IMR-90 (cell line): ENCODE measurements around the gene GPRC5B. TPM values are rescaled to one million over a fixed set of nuclear protein-coding genes. Genes with fewer than 3 reads are reported as not detected.

Source experiments
- ATAC-seq: fragments of 200-7000 bp; cut with Tn5 transposase; 2 replicates; pipeline ENCODE4 v1.9.1; 2020; ENCODE audit warnings: low read depth, mild to moderate bottlenecking, moderate library complexity
- BruUV-seq: library from RNA; stranded (reverse); fragments of 400-500 nt; replicated peaks from 2 replicates; lab custom pipeline; 2021; lab: Mats Ljungman, UMichigan
- CTCF ChIA-PET: fragments of 300-600 bp; formaldehyde crosslinking; extraction: SDS; loops from one replicate; lab custom pipeline; 2021; ENCODE audit warnings: antibody characterized with exemption; lab: Yijun Ruan, JAX
- POLR2A ChIA-PET: fragments of 300-600 bp; sonication (Branson Sonifier 250); formaldehyde crosslinking; loops from one replicate; lab custom pipeline; 2022; ENCODE audit warnings: antibody characterized with exemption; ENCODE audit not compliant: unreplicated experiment; lab: Charles Lee
- DNase-seq: peaks from one replicate; pipeline ENCODE4 v3.0.0; 2013
- H2AFZ ChIP-seq: replicated peaks from 2 replicates; pipeline ENCODE3; 2013; ENCODE audit warnings: low read length, mild to moderate bottlenecking; ENCODE audit not compliant: poor library complexity
- H2AK5ac ChIP-seq: 2 replicates; pipeline ENCODE4 v1.6.1; 2013; ENCODE audit warnings: low read depth, low read length, inconsistent platforms
- H2AK9ac ChIP-seq: replicated peaks from 2 replicates; pipeline ENCODE3; 2013; ENCODE audit warnings: mild to moderate bottlenecking, low read depth, low read length, moderate library complexity; ENCODE audit not compliant: poor library complexity
- H2BK120ac ChIP-seq: 2 replicates; pipeline ENCODE4 v1.6.1; 2013; ENCODE audit warnings: low read depth, low read length, inconsistent platforms
- H2BK15ac ChIP-seq: 3 replicates; pipeline ENCODE4 v1.6.1; 2013; ENCODE audit warnings: low read depth, low read length, inconsistent platforms
- H2BK20ac ChIP-seq: 2 replicates; pipeline ENCODE4 v1.6.1; 2013; ENCODE audit warnings: low read depth, mild to moderate bottlenecking, inconsistent platforms, low read length, moderate library complexity
- H2BK5ac ChIP-seq: 2 replicates; pipeline ENCODE4 v1.6.1; 2013; ENCODE audit warnings: mild to moderate bottlenecking, low read depth, low read length, inconsistent platforms; ENCODE audit not compliant: poor library complexity, severe bottlenecking
- H3K14ac ChIP-seq: replicated peaks from 2 replicates; pipeline ENCODE4 v1.6.1; 2013; ENCODE audit warnings: low read depth, low read length, inconsistent platforms
- H3K18ac ChIP-seq: 2 replicates; pipeline ENCODE4 v1.6.1; 2013; ENCODE audit warnings: low read depth, low read length, control low read depth
- H3K23ac ChIP-seq: 2 replicates; pipeline ENCODE4 v1.6.1; 2013; ENCODE audit warnings: low read depth, low read length, inconsistent platforms
- H3K27ac ChIP-seq: 2 replicates; pipeline ENCODE4 v1.5.1; 2013; ENCODE audit warnings: mild to moderate bottlenecking, control low read depth, low read length; ENCODE audit not compliant: insufficient read depth
- H3K27me3 ChIP-seq: 2 replicates; pipeline ENCODE4 v1.6.1; 2013; ENCODE audit warnings: low read length; ENCODE audit not compliant: control insufficient read depth, insufficient read depth
- H3K36me3 ChIP-seq: 2 replicates; pipeline ENCODE4 v1.6.1; 2013; ENCODE audit warnings: low read length, mixed read lengths; ENCODE audit not compliant: control insufficient read depth, insufficient read depth
- H3K4ac ChIP-seq: 2 replicates; pipeline ENCODE4 v1.6.1; 2013; ENCODE audit warnings: low read depth, low read length, inconsistent platforms
- H3K4me1 ChIP-seq: 2 replicates; pipeline ENCODE4 v1.6.1; 2013; ENCODE audit warnings: low read length, mixed read lengths; ENCODE audit not compliant: control insufficient read depth, insufficient read depth
- H3K4me2 ChIP-seq: 2 replicates; pipeline ENCODE4 v1.6.1; 2013; ENCODE audit warnings: low read depth, mild to moderate bottlenecking, control low read depth, low read length, moderate library complexity
- H3K4me3 ChIP-seq: 2 replicates; pipeline ENCODE4 v1.5.1; 2013; ENCODE audit warnings: low read depth, mild to moderate bottlenecking, control low read depth, low read length, moderate library complexity; ENCODE audit not compliant: insufficient read depth
- H3K56ac ChIP-seq: 2 replicates; pipeline ENCODE4 v1.6.1; 2013; ENCODE audit warnings: low read length, inconsistent platforms; ENCODE audit not compliant: insufficient read depth; ENCODE audit errors: extremely low read depth
- H3K79me1 ChIP-seq, 2 experiments: 2 replicates each; pipeline ENCODE4 v1.6.1; 2013; ENCODE audit warnings: low read length in 2 of 2, inconsistent platforms in 1 of 2, low read depth in 1 of 2
- H3K9ac ChIP-seq: 2 replicates; pipeline ENCODE4 v1.6.1; 2013; ENCODE audit warnings: low read depth, low read length, control low read depth
- H3K9me1 ChIP-seq: 2 replicates; pipeline ENCODE4 v1.6.1; 2013; ENCODE audit warnings: low read length, inconsistent platforms; ENCODE audit not compliant: insufficient read depth
- H3K9me3 ChIP-seq: 2 replicates; pipeline ENCODE4 v1.6.1; 2013; ENCODE audit warnings: low read length; ENCODE audit not compliant: control insufficient read depth, insufficient read depth
- H4K20me1 ChIP-seq: 2 replicates; pipeline ENCODE4 v1.6.1; 2013; ENCODE audit warnings: low read length, inconsistent platforms; ENCODE audit not compliant: insufficient read depth
- H4K5ac ChIP-seq: 2 replicates; pipeline ENCODE4 v1.6.1; 2013; ENCODE audit warnings: mild to moderate bottlenecking, low read depth, low read length, control low read depth
- H4K8ac ChIP-seq, 2 experiments: 2 replicates each; pipeline ENCODE4 v1.6.1; 2013; ENCODE audit warnings: low read depth in 2 of 2, low read length in 2 of 2, control low read depth in 1 of 2, inconsistent platforms in 1 of 2
- H4K91ac ChIP-seq: 2 replicates; pipeline ENCODE4 v1.6.1; 2013; ENCODE audit warnings: low read depth, low read length, inconsistent platforms; ENCODE audit not compliant: insufficient read depth
- BHLHE40 ChIP-seq: fragments of 150-350 bp; IDR thresholded peaks from 2 replicates; pipeline ENCODE4 v1.6.1; 2016; ENCODE audit warnings: mild to moderate bottlenecking, low read depth, low read length
- CEBPB ChIP-seq: IDR thresholded peaks from 2 replicates; pipeline ENCODE4 v1.6.1; 2012; ENCODE audit warnings: low read depth, low read length, improper control_type of control experiment
- CHD1 ChIP-seq: IDR thresholded peaks from 2 replicates; pipeline ENCODE4 v1.6.1; 2012; ENCODE audit warnings: low read depth, low read length, improper control_type of control experiment
- FOS ChIP-seq: fragments of 150-350 bp; IDR thresholded peaks from 2 replicates; pipeline ENCODE4 v1.6.1; 2016; ENCODE audit warnings: low read depth, low read length
- MAFK ChIP-seq: IDR thresholded peaks from 2 replicates; pipeline ENCODE4 v1.6.1; 2012; ENCODE audit warnings: low read depth, low read length, improper control_type of control experiment
- MAZ ChIP-seq: IDR thresholded peaks from 2 replicates; pipeline ENCODE4 v1.6.1; 2012; ENCODE audit warnings: low read depth, mild to moderate bottlenecking, low read length, improper control_type of control experiment, moderate library complexity, borderline replicate concordance
- MXI1 ChIP-seq: IDR thresholded peaks from 2 replicates; pipeline ENCODE4 v1.6.1; 2012; ENCODE audit warnings: low read depth, mild to moderate bottlenecking, low read length, moderate library complexity, borderline replicate concordance
- NFE2L2 ChIP-seq: fragments of 150-350 bp; IDR thresholded peaks from 2 replicates; pipeline ENCODE4 v1.6.1; 2016; ENCODE audit warnings: low read depth, mild to moderate bottlenecking, low read length
- POLR2A ChIP-seq: IDR thresholded peaks from 2 replicates; pipeline ENCODE4 v1.6.1; 2012; ENCODE audit warnings: mild to moderate bottlenecking, low read depth, low read length
- RAD21 ChIP-seq: IDR thresholded peaks from 2 replicates; pipeline ENCODE4 v1.6.1; 2012; ENCODE audit warnings: low read length, improper control_type of control experiment
- RCOR1 ChIP-seq: IDR thresholded peaks from 2 replicates; pipeline ENCODE4 v1.6.1; 2012; ENCODE audit warnings: mild to moderate bottlenecking, low read length, improper control_type of control experiment; ENCODE audit not compliant: insufficient replicate concordance
- RFX5 ChIP-seq: IDR thresholded peaks from 2 replicates; pipeline ENCODE4 v1.8.0; 2012; ENCODE audit warnings: low read depth, mild to moderate bottlenecking, low read length, moderate library complexity
- SMC3 ChIP-seq: fragments of 150-350 bp; IDR thresholded peaks from 2 replicates; pipeline ENCODE4 v1.6.1; 2016; ENCODE audit warnings: low read depth, mild to moderate bottlenecking, antibody characterized with exemption, low read length, moderate library complexity
- WGBS, 2 experiments: methylation state at CpG; one replicate each; pipeline versions ENCODE4 v1.1.5 to v1.1.7; 2013; ENCODE audit warnings: missing lambda C conversion rate in 2 of 2; ENCODE audit not compliant: insufficient read length in 1 of 2; ENCODE audit errors: extremely low coverage in 2 of 2; 5-methylcytosine and 5-hydroxymethylcytosine counted together
- dilution Hi-C: fragments of 300-500 bp; cut with HindIII; formaldehyde crosslinking; loops from one replicate; pipeline ENCODE4 v1.14.3; 2018; ENCODE audit warnings: low sequenced_read_pairs; ENCODE audit not compliant: unreplicated experiment
- in situ Hi-C: fragments of 300-500 bp; cut with MboI; formaldehyde crosslinking; loops from 3 replicates; pipeline ENCODE4 v1.14.3; 2019; ENCODE audit warnings: low sequenced_read_pairs, inconsistent platforms, mixed read lengths
- intact Hi-C: fragments of 100-400 bp; cut with micrococcal nuclease; formaldehyde crosslinking; loops from 2 replicates; pipeline ENCODE4 v1.10.0; 2022
- polyA plus RNA-seq, 3 experiments: library from polyadenylated mRNA; depleted of rRNA; stranded (reverse); fragments of >200 nt; gene quantifications; 2 replicates each; pipeline ENCODE4 v1.2.3, GENCODE V29; 2012; ENCODE audit warnings: low replicate concordance in 1 of 3
- total RNA-seq: library from RNA; depleted of rRNA; stranded (reverse); fragments of >200 nt; gene quantifications from 2 replicates; pipeline ENCODE4 v1.2.3, GENCODE V29; 2012
- TF ChIP-seq, protein P1 (sequence below): conservative IDR thresholded peaks from 2 replicates; pipeline ENCODE4 v1.5.1; 2012; ENCODE audit warnings: mild to moderate bottlenecking, low read depth, low read length, improper control_type of control experiment
- TF ChIP-seq, protein P2 (sequence below): fragments of 150-350 bp; IDR thresholded peaks from 2 replicates; pipeline ENCODE4 v1.6.1; 2016; ENCODE audit warnings: low read depth, mild to moderate bottlenecking, low read length, moderate library complexity, borderline replicate concordance
- TF ChIP-seq, protein P3 (sequence below): fragments of 150-350 bp; IDR thresholded peaks from 2 replicates; pipeline ENCODE4 v1.6.1; 2017; ENCODE audit warnings: mild to moderate bottlenecking, antibody characterized with exemption, low read length, low read depth

The GPRC5B gene
- total and polyA plus RNA-seq, 2 of the 4 experiments (the other 2 are of a cell fraction), result 2.5 to 8.5 TPM

DNA sequence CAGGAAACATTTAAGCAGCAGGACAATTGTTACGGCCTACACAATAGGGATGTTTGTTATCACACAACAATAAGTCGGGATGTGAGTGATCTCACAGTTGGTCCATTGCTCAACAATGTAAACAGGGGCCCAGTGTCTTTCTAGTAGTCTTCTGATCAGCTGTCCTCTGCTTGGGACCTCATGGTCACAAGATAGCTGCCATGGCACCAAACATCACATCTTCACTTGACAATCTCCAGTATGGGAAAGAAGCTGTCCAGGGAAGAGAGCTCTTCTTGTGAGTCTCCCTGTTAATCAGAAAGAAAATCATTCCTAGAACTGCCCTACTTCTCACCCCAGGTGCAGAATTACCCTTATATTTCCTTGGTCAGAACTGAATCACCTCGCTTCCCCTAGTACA, 6.3 kb upstream of the GPRC5B start:
- Histone ChIP-seq H3K23ac (no peak overlapping the region), H2BK120ac (no peak overlapping the region), H2BK20ac (no peak overlapping the region), H2BK15ac (no peak overlapping the region), H3K56ac (no peak overlapping the region), H2BK5ac (no peak overlapping the region), H3K27ac (no peak overlapping the region), H3K4me1 (no peaks in the 10 kb centered on the region), H3K9me3 (peaks cover 2% of the 10 kb centered on the region), H3K18ac (no peak overlapping the region), H3K9me1 (no peaks in the 10 kb centered on the region), H4K91ac (no peak overlapping the region), H3K36me3 (no peaks in the 10 kb centered on the region), H4K8ac (no peak overlapping the region), H3K4ac (no peak overlapping the region), H4K5ac (no peak overlapping the region), H2AK9ac (no peak overlapping the region), H2AK5ac (no peak overlapping the region), H3K4me2 (no peak overlapping the region), H3K27me3 (peaks cover 6% of the 10 kb centered on the region), H3K9ac (no peak overlapping the region), H3K14ac (no peak overlapping the region), H4K20me1 (no peaks in the 10 kb centered on the region), H2AFZ (no peak overlapping the region), H3K4me3 (no peak overlapping the region), H3K79me1 (no peaks in the 10 kb centered on the region)
- CTCF ChIA-PET, result no interaction called here
- no peak for DNase-seq
- in situ Hi-C loops (loop anchor here (25.0 kb wide), 1 partner anchor 779 kb away; the partner anchor contains the start of gene ITPRIPL2), dilution Hi-C loops (loop anchor here (25.0 kb wide), 1 partner anchor 279 kb away; no protein-coding TSS in a partner anchor), intact Hi-C loops (no loop called here)
- no peak for ATAC-seq
- no TSS peak for BruUV-seq
- 60% methylated on average over 1 of the region's 3 CpGs; no CpG with 5 or more reads in 1 of the 2 experiments for WGBS, 2 experiments
- POLR2A ChIA-PET, result no interaction called here
- TF ChIP-seq POLR2A (no peak), MAFK (no peak), NFE2L2 (no peak), RFX5 (no peak), MXI1 (no peak), CHD1 (no peak), MAZ (no peak), BHLHE40 (no peak), RAD21 (no peak), RCOR1 (no peak), FOS (no peak), SMC3 (no peak), CEBPB (no peak)
- TF ChIP-seq, protein P1, sequence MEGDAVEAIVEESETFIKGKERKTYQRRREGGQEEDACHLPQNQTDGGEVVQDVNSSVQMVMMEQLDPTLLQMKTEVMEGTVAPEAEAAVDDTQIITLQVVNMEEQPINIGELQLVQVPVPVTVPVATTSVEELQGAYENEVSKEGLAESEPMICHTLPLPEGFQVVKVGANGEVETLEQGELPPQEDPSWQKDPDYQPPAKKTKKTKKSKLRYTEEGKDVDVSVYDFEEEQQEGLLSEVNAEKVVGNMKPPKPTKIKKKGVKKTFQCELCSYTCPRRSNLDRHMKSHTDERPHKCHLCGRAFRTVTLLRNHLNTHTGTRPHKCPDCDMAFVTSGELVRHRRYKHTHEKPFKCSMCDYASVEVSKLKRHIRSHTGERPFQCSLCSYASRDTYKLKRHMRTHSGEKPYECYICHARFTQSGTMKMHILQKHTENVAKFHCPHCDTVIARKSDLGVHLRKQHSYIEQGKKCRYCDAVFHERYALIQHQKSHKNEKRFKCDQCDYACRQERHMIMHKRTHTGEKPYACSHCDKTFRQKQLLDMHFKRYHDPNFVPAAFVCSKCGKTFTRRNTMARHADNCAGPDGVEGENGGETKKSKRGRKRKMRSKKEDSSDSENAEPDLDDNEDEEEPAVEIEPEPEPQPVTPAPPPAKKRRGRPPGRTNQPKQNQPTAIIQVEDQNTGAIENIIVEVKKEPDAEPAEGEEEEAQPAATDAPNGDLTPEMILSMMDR, result no peak
- TF ChIP-seq, protein P2, sequence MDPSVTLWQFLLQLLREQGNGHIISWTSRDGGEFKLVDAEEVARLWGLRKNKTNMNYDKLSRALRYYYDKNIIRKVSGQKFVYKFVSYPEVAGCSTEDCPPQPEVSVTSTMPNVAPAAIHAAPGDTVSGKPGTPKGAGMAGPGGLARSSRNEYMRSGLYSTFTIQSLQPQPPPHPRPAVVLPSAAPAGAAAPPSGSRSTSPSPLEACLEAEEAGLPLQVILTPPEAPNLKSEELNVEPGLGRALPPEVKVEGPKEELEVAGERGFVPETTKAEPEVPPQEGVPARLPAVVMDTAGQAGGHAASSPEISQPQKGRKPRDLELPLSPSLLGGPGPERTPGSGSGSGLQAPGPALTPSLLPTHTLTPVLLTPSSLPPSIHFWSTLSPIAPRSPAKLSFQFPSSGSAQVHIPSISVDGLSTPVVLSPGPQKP, result no peak
- TF ChIP-seq, protein P3, sequence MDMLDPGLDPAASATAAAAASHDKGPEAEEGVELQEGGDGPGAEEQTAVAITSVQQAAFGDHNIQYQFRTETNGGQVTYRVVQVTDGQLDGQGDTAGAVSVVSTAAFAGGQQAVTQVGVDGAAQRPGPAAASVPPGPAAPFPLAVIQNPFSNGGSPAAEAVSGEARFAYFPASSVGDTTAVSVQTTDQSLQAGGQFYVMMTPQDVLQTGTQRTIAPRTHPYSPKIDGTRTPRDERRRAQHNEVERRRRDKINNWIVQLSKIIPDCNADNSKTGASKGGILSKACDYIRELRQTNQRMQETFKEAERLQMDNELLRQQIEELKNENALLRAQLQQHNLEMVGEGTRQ, result no peak
